Transverse colon (tissue), 4 donors: Measurements from ENCODE around the gene SPTB. TPM values are rescaled to one million over a fixed set of nuclear protein-coding genes. Genes with fewer than 3 reads are reported as not detected.

Experiments used
- DNase-seq: peaks from one replicate; pipeline ENCODE4 v3.0.0-alpha.2; 2019
- H3K27ac ChIP-seq, 4 donors: fragments of 200-600 bp; sonication (generic); 2 replicates each; pipeline ENCODE4 v1.5.1; 2016 to 2018; ENCODE audit warnings: inconsistent platforms in 4 of 4
- H3K27me3 ChIP-seq: fragments of 200-600 bp; sonication (generic); 2 replicates; pipeline ENCODE4 v1.5.1; 2017; ENCODE audit warnings: inconsistent platforms
- H3K36me3 ChIP-seq, 4 donors: fragments of 200-600 bp; sonication (generic); 2 replicates each; pipeline ENCODE4 v1.5.1; 2017 to 2019; ENCODE audit warnings: inconsistent platforms in 4 of 4
- H3K4me1 ChIP-seq, 4 donors: fragments of 200-600 bp; sonication (generic); 2 replicates each; pipeline ENCODE4 v1.5.1; 2017 to 2020; ENCODE audit warnings: inconsistent platforms in 4 of 4
- H3K4me3 ChIP-seq, 4 donors: fragments of 200-600 bp; sonication (generic); 1 replicate in 1 of 4; 2 replicates in 3 of 4; pipeline versions ENCODE4 v1.5.1 to v1.6.1; 2017 to 2019; ENCODE audit warnings: inconsistent platforms in 4 of 4
- H3K9me3 ChIP-seq, 2 donors: fragments of 200-600 bp; sonication (generic); 2 replicates each; pipeline ENCODE4 v1.5.1; 2017 to 2019; ENCODE audit warnings: inconsistent platforms in 2 of 2
- EP300 ChIP-seq: sonication (generic); formaldehyde crosslinking; IDR thresholded peaks from one replicate; pipeline ENCODE4 v1.6.1; 2017; ENCODE audit warnings: antibody characterized with exemption, low read depth
- POLR2A ChIP-seq: fragments of 450-650 bp; IDR thresholded peaks from one replicate; pipeline ENCODE4 v1.6.1; 2016; ENCODE audit warnings: antibody characterized with exemption, mild to moderate bottlenecking, moderate library complexity
- POLR2AphosphoS5 ChIP-seq, 3 donors: sonication (generic); formaldehyde crosslinking; IDR thresholded peaks; one replicate each; pipeline ENCODE4 v1.6.1; 2016; ENCODE audit warnings: antibody characterized with exemption in 3 of 3
- whole genome bisulfite sequencing, 2 donors: methylation state at CpG; one replicate each; pipeline ENCODE4 v1.1.5; 2018; ENCODE audit warnings: low coverage in 1 of 2; 5-methylcytosine and 5-hydroxymethylcytosine counted together
- in situ Hi-C, 4 donors: fragments of 200-750 bp; cut with MboI; loops; one replicate each; pipeline versions ENCODE4 v1.15.0 to v1.15.1; 2017; ENCODE audit warnings: low sequenced_read_pairs in 3 of 4, low pct_ligation_motif_present in 1 of 4, low pct_unique_long_range_greater_than_20kb in 1 of 4
- intact Hi-C: fragments of 100-400 bp; cut with DNase I; formaldehyde crosslinking; loops from one replicate; pipeline ENCODE4 v1.15.1; 2023; ENCODE audit warnings: low total_unique reads
- total RNA-seq, 4 donors: library from RNA; depleted of rRNA; stranded (reverse); fragments of >200 nt; gene quantifications; one replicate each; pipeline ENCODE4 v1.1.0, GENCODE V29; 2016
- TF ChIP-seq, protein P1 (sequence below), 5 experiments: fragments of 200-600 bp in 3 of 5; fragments of 450-650 bp in 2 of 5; sonication (generic) in 3 of 5; IDR thresholded peaks; 1 replicate in 2 of 5; 2 replicates in 3 of 5; pipeline ENCODE4 v1.5.1; 2016 to 2017; ENCODE audit warnings: antibody characterized with exemption in 5 of 5, inconsistent platforms in 3 of 5, mild to moderate bottlenecking in 2 of 5, moderate library complexity in 1 of 5

The SPTB gene
- total RNA-seq, 4 donors from 2014 or later, result 0.20 to 0.96 (median 0.58) TPM

DNA sequence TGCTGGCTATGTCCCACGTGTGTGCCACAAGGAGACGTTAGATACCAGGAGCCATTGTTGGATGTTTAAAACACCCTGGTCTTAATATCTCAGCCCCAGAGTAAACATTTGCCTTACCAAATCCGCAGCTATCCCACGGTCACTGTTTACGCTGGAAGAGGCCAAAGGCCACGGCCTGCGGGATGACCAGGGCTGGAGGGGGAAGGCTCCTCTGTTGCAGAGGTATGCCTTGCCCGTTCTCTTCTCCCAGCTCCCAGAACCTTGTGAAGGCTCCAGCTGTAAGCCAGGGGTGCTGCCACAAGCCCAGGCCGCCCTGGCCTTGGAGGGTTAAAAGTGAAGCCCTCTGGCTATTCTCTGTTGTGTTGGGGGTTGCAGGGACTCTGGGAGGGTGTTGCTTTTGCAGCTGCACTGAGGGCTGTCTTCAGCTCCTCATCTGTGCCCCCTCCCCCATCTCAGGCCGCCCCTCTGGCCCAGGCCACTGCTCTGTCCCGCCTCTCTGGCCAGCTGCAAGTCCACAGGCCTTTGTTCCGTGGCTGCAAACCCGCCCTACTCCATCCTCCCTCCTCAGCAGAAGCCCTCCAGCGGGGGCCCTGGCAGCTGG lies 173.0 kb downstream of the SPTB start:
- intact Hi-C loops, result no loop called here
- H3K4me1 ChIP-seq, result peaks cover 28 to 82% (median 69%) of the 10 kb centered on the region in 4 donors
- peak overlapping the region; percentile 91 to 97 (median 94) for H3K27ac ChIP-seq
- in situ Hi-C loops, result no loop called here
- DNase-seq, result no peak
- H3K9me3 ChIP-seq, result no peaks in the 10 kb centered on the region
- TF ChIP-seq, protein P1, sequence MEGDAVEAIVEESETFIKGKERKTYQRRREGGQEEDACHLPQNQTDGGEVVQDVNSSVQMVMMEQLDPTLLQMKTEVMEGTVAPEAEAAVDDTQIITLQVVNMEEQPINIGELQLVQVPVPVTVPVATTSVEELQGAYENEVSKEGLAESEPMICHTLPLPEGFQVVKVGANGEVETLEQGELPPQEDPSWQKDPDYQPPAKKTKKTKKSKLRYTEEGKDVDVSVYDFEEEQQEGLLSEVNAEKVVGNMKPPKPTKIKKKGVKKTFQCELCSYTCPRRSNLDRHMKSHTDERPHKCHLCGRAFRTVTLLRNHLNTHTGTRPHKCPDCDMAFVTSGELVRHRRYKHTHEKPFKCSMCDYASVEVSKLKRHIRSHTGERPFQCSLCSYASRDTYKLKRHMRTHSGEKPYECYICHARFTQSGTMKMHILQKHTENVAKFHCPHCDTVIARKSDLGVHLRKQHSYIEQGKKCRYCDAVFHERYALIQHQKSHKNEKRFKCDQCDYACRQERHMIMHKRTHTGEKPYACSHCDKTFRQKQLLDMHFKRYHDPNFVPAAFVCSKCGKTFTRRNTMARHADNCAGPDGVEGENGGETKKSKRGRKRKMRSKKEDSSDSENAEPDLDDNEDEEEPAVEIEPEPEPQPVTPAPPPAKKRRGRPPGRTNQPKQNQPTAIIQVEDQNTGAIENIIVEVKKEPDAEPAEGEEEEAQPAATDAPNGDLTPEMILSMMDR (IDR thresholded peaks at IDR 0.05), result no peak
- TF ChIP-seq POLR2A (no peak), EP300 (no peak), POLR2AphosphoS5 (IDR thresholded peaks at IDR 0.05) (no peak)
- peak overlapping the region in 2 of 4 donors; percentile 75 to 92 for H3K4me3 ChIP-seq
- WGBS, 2 donors, result 30% methylated on average over 14 of the region's 14 CpGs; no CpG with 5 or more reads in 1 of the 2 donors
- H3K36me3 ChIP-seq, result no peaks in the 10 kb centered on the region
- no peaks in the 10 kb centered on the region for H3K27me3 ChIP-seq

DNA sequence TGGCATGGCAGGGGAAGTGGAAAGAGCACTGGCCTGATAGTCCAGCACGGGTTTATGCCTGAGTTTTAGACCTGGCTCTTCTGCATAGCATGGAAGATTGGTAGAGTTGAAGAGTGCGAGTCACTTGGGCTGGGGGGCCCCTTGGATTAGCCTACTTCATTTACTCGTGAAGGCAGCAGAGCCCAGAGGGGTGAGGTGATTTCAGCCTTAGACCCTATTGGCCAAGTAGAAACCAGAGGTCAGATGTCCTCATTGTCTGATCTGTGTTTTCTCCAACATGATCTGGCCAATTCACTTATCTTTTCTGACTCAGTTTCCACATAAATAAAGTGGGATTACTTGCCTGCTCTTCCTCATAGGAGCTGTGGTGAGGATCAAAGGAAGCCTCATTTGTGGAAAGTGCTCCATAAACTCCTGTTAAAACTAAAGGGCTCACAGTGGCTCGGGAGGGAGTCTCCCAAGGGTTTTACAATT lies 173.6 kb downstream of the SPTB start:
- Histone ChIP-seq H3K4me1 (peaks cover 28 to 81% (median 69%) of the 10 kb centered on the region in 4 donors), H3K4me3 (peak overlapping the region in 3 of 4 donors; percentile 75 to 92 (median 78)), H3K27ac (peak overlapping the region; percentile 91 to 97 (median 94)), H3K36me3 (no peaks in the 10 kb centered on the region), H3K9me3 (no peaks in the 10 kb centered on the region), H3K27me3 (no peaks in the 10 kb centered on the region)
- intact Hi-C loops (no loop called here), in situ Hi-C loops (no loop called here)
- TF ChIP-seq POLR2AphosphoS5 (IDR thresholded peaks at IDR 0.05) (no peak), POLR2A (no peak), EP300 (no peak)
- TF ChIP-seq, protein P1 (IDR thresholded peaks at IDR 0.05), result no peak
- WGBS, 2 donors, result 35% methylated on average over 4 of the region's 4 CpGs; no CpG with 5 or more reads in 1 of the 2 donors
- DNase-seq, result no peak

DNA sequence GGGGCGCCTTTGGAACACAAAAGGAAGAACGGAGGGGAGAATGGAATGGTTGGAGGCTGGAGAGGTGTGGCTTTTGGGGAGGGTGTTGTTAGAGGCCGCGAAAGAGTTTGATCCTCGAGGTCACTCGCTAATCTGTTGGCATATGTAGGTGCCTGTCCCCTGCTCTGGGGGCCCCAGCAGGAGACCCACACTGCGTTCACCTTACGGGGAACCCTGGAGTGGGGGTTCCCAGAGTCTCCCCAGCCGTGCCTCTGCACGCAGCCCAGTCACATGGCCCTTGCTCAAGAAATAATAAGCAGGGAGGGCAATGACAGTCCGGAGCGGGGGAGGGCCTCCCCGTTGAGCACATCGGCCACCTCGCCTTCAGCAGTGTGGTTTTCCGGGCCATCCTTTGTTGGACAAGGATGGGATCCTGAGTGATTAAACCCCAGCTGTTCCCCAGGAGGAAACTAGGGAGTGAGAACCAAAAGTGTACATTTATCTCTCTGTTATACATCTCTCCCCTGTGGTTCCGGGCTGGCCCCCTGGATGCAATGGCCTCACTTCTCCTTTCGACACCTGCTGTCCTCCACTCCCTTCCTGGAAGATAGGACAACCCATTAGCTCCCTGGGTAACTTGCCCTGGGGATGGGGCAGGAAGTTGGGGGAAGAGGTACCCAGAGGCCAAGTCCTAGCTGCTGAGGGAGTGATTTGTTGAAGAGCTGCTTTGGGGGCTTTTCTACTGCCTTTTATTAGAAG lies 174.2 kb downstream of the SPTB start:
- H3K27ac ChIP-seq, result peak overlapping the region; percentile 91 to 97 (median 94)
- no peak for DNase-seq
- intact Hi-C loops (no loop called here), in situ Hi-C loops (no loop called here)
- TF ChIP-seq EP300 (no peak), POLR2AphosphoS5 (IDR thresholded peaks at IDR 0.05) (peak in 1 of 3 donors; percentile 33)
- TF ChIP-seq, protein P1 (IDR thresholded peaks at IDR 0.05), result no peak
- no peaks in the 10 kb centered on the region for H3K27me3 ChIP-seq
- 15% methylated on average over 14 of the region's 18 CpGs; no CpG with 5 or more reads in 1 of the 2 donors for WGBS, 2 donors
- no peaks in the 10 kb centered on the region for H3K36me3 ChIP-seq
- no peaks in the 10 kb centered on the region for H3K9me3 ChIP-seq
- H3K4me1 ChIP-seq, result peaks cover 22 to 76% (median 65%) of the 10 kb centered on the region in 4 donors
- H3K4me3 ChIP-seq, result peak overlapping the region; percentile 75 to 98 (median 85)

DNA sequence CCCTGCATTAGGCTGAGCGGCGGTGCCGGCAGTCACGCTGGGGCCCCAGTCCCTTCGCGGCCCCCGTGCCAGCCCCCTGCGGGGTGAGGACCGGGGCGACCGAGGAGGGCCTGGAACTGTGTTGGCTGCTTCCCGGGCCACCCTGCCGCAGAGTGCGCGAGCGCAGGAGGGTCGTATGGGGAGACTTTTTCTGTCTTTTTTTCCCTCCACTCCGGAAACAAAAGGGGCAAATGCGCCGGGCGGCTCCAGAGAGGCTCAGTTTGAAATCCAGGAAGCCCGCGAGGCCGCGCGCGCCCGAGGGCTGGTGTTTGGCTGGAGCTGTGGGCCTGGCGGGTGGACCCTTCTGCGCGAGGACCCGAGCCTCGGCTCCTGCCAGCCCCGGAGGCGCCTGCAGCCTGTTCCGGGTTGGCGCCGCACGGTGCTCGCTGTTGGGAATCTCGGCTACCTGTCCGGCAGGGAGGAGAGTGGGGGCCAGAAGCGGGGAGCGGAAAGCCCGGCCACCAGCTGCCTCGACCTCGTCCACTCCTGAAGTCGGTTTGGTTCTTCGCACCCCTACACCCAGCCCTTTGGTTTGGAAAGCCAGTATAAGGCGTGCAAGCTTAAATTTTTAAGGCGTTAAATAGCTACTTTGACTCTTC lies 174.8 kb downstream of the SPTB start:
- no peaks in the 10 kb centered on the region for H3K36me3 ChIP-seq
- peak; percentile 50 for DNase-seq
- H3K4me1 ChIP-seq, result peaks cover 22 to 70% (median 58%) of the 10 kb centered on the region in 4 donors
- intact Hi-C loops (no loop called here), in situ Hi-C loops (no loop called here)
- H3K27ac ChIP-seq, result peak overlapping the region; percentile 91 to 97 (median 94)
- WGBS, 2 donors, result 4% methylated on average over 40 of the region's 51 CpGs; no CpG with 5 or more reads in 1 of the 2 donors
- H3K4me3 ChIP-seq, result peak overlapping the region; percentile 75 to 98 (median 85)
- H3K27me3 ChIP-seq, result no peaks in the 10 kb centered on the region
- no peak for TF ChIP-seq POLR2AphosphoS5 (IDR thresholded peaks at IDR 0.05)
- TF ChIP-seq, protein P1 (IDR thresholded peaks at IDR 0.05), result no peak
- TF ChIP-seq POLR2A, result no peak
- TF ChIP-seq EP300, result no peak
- H3K9me3 ChIP-seq, result no peaks in the 10 kb centered on the region
